HTERT RPE-1 (cell line): Measurements from ENCODE around the gene UNC119.

Experiments
- in situ Hi-C: fragments of 300-500 bp; cut with MboI; formaldehyde crosslinking; loops from 4 replicates; pipeline ENCODE4 v1.14.3; 2020; ENCODE audit warnings: low sequenced_read_pairs

UNC119 gene

GRCh38 chr17:28573521-28573920 lies 21.1 kb upstream of the UNC119 start:
- in situ Hi-C loops = no loop called here

- in situ Hi-C loops = no loop called here
Measured at GRCh38 chr17:28573040-28573380, 20.6 kb upstream of the UNC119 start.

- in situ Hi-C loops = no loop called here
Measured at GRCh38 chr17:28572259-28573039, 20.0 kb upstream of the UNC119 start.

GRCh38 chr17:28571361-28572122 lies 19.1 kb upstream of the UNC119 start, which contains the start of gene PIGS:
Gene PIGS (minus strand): TSS chr17:28571524. CDS start chr17:28571496, 28 bp downstream.
- in situ Hi-C loops = no loop called here

- in situ Hi-C loops = no loop called here
Measured at GRCh38 chr17:28570716-28571360, 18.4 kb upstream of the UNC119 start.

- in situ Hi-C loops = no loop called here
Measured at GRCh38 chr17:28569446-28569845, 17.0 kb upstream of the UNC119 start.

- in situ Hi-C loops = no loop called here
Measured at GRCh38 chr17:28567604-28568003, 15.2 kb upstream of the UNC119 start.

DNA sequence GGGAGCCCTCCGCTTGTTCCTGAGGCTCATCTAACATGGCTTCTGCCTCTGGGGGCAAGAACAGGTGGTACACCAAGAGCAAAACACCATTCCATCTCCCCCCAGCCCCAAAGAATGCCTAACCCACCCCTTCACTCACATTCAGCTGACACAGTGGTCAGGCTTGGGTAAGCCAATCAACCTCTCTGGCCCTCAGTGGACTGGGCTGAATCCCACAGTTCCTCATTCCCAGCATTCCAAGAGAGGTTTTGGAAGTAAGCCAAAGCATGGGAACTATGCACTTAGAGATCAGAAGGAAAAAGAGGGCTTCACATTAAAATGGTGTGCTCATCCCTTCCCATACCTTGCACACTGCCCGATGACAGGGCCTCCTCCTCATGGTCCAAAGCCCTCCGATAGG lies 11.1 kb upstream of the UNC119 start:
- in situ Hi-C loops = no loop called here

DNA sequence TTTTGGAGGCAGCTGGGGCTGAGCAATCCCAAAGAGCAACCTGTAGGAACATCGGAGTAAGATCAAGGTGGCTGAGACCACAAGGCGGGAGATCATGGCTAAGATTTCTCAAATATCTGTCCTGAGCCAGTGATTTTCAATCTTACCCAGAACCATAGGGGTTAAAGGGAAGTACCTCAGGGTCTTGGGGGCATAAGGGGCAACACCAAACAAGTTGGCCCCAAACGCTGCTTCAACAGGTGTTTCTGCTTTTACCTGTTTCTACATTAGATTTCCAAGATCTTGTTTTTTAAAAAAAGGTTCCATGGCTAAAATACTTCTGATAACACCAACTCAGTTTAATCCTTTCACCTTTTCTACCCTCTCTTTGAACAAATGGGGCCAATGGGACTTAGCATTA lies 2.6 kb upstream of the UNC119 start:
- in situ Hi-C loops = no loop called here

DNA sequence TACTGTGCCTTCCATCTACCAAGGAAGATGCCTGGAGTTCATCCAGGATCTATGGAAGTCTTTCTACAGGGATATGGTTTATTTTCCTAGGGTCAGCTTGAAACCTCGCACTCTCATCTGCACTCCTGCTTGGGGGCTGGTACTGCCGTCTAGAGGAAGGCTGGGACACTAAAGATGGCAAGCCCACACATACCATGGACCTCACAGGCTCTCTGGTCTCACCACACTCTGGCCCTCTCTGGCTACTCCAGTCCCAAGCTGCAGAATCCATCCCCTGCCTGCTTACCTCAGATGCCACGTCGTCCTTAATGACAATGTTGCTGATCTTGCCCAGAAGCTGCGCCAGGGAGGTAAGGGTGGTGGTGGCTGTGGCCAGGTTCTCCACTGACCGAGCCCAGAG lies 2.1 kb upstream of the UNC119 start:
- in situ Hi-C loops = no loop called here

- in situ Hi-C loops = no loop called here
Measured at GRCh38 chr17:28553000-28553505, 629 bp upstream of the UNC119 start.

DNA sequence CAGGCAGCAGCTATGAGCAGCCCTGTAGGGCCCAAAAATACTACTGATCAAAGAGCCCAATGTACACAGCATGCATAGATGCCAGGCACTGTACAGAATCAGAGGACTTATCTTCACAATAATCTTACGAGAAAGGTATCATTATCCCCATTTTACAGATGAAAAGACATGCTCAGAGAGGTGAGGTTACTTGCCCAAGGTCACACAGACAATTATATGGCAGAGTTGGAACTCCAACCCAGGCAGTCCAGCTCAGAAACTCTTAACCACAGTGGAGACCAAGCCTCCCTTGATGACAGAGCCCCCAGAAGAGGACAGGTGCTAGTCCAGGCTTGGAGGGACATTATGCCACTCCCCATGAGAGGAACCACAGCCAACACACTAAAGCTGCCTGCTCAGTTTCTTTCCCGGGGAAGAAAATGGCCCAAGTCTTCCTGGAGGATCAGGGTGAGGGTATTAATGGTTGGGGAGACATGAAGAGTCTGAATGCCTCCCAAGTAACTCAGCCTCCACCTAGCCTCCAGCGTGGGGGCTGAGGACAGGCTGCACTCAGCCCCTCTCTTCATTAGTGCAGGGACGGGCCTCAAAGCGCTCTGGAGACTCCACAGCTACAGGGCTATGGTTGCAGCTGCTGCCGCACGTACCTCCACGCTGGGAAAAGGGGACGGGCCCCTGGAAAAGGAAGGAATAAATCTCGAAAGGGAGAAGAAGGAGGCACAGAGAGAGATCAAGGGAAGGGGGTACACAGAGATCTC lies 826 bp downstream of the UNC119 start:
- in situ Hi-C loops = no loop called here

DNA sequence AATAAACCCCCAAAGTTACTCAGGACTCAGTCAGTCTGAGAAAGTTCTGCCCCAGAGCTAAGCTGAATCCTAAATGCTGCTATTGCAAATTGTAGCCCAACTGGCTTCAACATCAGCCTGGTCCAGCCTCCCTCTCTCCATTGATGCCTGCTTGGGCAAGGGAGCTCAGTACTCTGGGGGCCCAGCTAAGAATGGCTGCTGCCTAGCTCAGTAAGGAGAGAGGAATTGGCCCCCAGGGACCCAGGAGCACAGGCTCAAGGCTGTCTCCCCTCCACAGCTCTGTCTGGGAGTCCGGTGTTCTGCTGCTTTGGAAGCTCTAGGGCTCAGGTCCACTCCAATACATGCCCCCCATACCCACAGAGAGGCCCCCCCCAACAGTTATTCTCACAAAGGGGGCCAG lies 1.6 kb downstream of the UNC119 start:
- in situ Hi-C loops = no loop called here

GRCh38 chr17:28549236-28550132 lies 2.9 kb downstream of the UNC119 start:
- in situ Hi-C loops = no loop called here

DNA sequence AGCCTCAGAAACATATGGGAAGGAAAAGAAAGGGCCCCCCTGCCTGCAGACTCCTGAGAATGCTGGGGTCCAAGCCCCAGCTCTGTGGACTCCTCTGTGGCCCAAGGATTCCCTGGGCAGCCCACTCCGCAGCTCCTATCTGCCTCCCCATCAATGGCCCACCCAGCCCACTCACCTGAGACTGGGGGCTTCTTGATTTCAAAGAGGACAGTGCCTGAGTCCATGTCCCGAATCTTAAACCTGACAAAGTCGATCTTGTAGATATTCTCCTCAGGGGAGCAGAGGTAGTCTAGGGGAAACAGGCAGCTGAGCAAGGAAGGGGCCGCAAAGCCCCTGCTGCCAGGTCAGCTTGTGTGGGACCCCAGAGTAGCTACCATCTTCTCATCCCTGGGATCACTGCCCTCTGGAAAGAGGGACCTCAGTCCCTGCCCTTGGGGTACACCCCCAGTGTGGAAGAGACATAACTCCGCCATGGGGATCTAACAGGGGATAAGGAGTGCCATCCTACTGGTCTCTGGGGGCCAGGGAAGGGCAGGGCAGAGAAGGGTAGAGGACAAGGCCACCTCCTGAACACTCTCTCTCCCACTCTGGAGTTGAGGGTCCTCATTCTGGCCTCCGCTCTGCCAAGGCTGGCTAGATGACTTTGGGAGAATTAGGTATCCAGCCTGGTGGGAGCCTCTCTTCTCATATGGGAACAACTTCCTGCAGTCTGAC lies 3.9 kb downstream of the UNC119 start:
- in situ Hi-C loops = no loop called here

DNA sequence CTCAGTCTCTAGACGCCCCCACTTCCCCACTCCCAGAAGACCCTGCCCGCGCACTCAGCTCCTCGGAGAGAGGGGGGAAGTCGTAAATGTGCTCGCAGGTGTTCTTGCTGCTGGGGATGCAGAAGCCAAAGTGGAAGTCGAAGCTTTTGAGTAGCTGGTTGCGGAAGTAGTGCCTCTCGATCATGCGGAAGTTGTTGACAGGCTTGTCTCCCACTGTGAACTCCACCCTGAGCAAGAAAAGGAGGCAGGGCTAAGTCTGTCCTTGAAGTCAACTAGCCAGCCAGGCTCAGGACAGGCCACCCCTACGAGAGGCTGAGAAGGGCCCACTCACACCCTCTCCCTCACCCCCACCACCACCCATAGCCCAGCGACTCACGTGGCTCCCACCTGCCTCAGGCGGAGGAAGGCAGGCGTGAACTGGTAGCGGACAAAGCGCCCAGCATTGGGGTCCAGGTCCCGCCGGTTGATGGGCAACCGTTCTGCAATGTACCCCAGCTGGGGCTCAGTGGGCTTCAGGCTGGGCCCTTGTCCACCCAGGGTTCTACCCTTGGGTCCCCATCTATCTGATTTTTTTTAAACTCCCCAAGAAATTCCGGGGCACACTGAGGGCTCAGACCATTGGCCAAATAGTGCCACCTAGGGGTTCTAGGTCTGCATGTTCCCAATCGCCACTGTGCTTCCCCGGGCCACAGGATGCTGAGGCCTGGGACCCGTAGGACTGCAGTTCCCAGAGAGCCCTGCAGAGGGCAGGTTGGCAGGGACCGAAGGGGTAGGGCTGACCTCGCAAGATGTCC lies 4.6 kb downstream of the UNC119 start:
- in situ Hi-C loops = no loop called here

- in situ Hi-C loops = no loop called here
Measured at GRCh38 chr17:28547096-28547622, 5.3 kb downstream of the UNC119 start.

DNA sequence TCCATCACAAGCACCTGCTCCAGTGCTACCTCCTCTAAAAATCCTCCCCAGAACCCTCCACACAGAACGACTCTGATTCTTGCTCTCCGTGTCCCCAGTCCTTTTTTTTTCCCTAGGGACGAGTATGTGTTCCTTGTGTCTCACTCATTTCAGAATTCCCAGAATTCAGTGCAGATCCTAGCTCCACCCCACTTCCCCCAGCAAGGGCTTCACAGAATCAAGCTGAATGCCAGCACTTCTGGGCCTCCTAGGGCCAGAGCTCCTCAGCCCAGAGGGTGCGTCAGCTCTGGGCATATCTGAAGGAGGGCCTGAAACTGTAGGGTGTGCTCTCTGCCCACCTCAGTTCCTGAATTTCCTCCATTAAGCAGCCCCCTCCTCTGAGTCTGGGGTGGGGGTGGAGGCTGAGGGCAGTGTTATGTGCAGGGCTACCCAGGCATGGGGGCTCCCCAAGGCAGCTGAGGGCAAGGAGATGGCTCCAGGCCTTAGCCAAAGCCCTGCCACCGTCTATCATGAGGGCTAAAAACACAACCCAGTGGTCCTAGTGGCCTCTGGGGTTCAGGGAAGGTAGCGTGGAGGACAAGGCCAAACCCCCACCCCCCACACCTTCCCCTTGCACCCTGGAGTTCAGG lies 6.5 kb downstream of the UNC119 start:
- in situ Hi-C loops = no loop called here
